Spleen (tissue), 7 donors: ENCODE results near the gene CYS1.

Experiments
- CTCF ChIP-seq, 11 experiments: fragments of 200-600 bp in 7 of 11; fragments of 450-650 bp in 4 of 11; sonication (generic) in 4 of 11; IDR thresholded peaks in 8 of 11; conservative IDR thresholded peaks in 3 of 11; 1 replicate in 7 of 11; 2 replicates in 4 of 11; pipeline versions ENCODE4 v1.4.0 to v1.8.0; 2016 to 2021; ENCODE audit warnings: antibody characterized with exemption in 11 of 11, inconsistent platforms in 4 of 11, mild to moderate bottlenecking in 1 of 11
- POLR2A ChIP-seq, 3 donors: fragments of 450-650 bp; IDR thresholded peaks; one replicate each; pipeline ENCODE4 v1.5.1; 2017; ENCODE audit warnings: antibody characterized with exemption in 3 of 3, mild to moderate bottlenecking in 1 of 3
- POLR2AphosphoS5 ChIP-seq, 3 donors: sonication (generic); formaldehyde crosslinking; IDR thresholded peaks; one replicate each; pipeline ENCODE4 v1.5.1; 2017; ENCODE audit warnings: antibody characterized with exemption in 3 of 3
- donor health status: DM: no; HTN: no; CAD: no; lungs with moderate emphysema.
- donor health status: DM: no; HTN: no; CAD: no.
- donor health status: DM: no; HTN: no; CAD: no.

GRCh38 chr2:10039658-10040410, 40.4 kb downstream of the CYS1 start:
- TF ChIP-seq CTCF (IDR thresholded peaks at IDR 0.05 in 8 of 11, conservative IDR thresholded peaks at IDR 0.05 in 3 of 11) (no peak), POLR2AphosphoS5 (IDR thresholded peaks at IDR 0.05) (no peak), POLR2A (IDR thresholded peaks at IDR 0.05) (no peak)
